Lower leg skin (tissue), 3 donors: Measurements from ENCODE around the gene KIDINS220.

Experiments
- CTCF ChIP-seq, 3 donors: fragments of 450-650 bp; IDR thresholded peaks; one replicate each; pipeline ENCODE4 v1.5.1; 2016; ENCODE audit warnings: antibody characterized with exemption in 3 of 3, mild to moderate bottlenecking in 3 of 3, moderate library complexity in 2 of 3
- POLR2A ChIP-seq, 2 donors: fragments of 450-650 bp; IDR thresholded peaks; one replicate each; pipeline ENCODE4 v1.6.1; 2016 to 2017; ENCODE audit warnings: antibody characterized with exemption in 2 of 2, mild to moderate bottlenecking in 1 of 2, moderate library complexity in 1 of 2

DNA sequence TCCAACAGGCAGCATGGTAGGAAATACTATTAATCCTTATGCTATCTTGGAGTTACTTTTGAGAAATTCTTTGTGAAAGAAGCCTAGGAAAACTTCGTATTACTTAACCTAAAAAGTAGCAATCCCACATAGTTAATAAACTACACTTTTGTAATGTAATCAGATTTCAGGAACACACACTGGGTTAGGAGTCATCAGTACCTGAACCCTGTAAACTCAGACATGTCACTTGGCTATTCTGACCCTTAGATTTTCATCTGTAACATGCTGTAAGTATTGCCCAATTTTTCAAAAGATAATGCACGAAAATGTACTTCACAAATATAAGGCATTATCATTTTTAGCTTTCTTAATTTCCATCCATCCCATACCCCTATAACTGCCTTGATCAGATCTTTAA lies 39.0 kb downstream of the KIDINS220 start:
- TF ChIP-seq CTCF (IDR thresholded peaks at IDR 0.05) (no peak), POLR2A (IDR thresholded peaks at IDR 0.05) (no peak)
